Stimulated activated CD4-positive, alpha-beta T cell treated with anti-CD3 and anti-CD28 coated beads, TNF-alpha, amount 100 ng/mL, for 24 hours (primary cell): Measurements from ENCODE around the gene SEBOX.
A peak's percentile ranks its signal among the peaks of the same experiment; 100 is the strongest.

Experiments used
- DNase-seq, 3 experiments: peaks; one replicate each; pipeline ENCODE4 v3.0.0-alpha.2; 2020; ENCODE audit warnings: low read depth in 3 of 3

Gene SEBOX

GRCh38 chr17:28364665-28365363, at the start of gene SEBOX:
Gene SEBOX, minus strand, starts transcription at chr17:28365199. Its CDS starts 48 bp downstream, at chr17:28365151.
- DNase-seq: no peak

GRCh38 chr17:28413804-28414203, 48.8 kb upstream of the SEBOX start:
- DNase-seq: no peak

GRCh38 chr17:28412099-28412498, 47.1 kb upstream of the SEBOX start:
- no peak for DNase-seq

GRCh38 chr17:28407974-28408306, 42.9 kb upstream of the SEBOX start:
- DNase-seq: no peak

- no peak for DNase-seq
Measured at GRCh38 chr17:28407130-28407973, 42.4 kb upstream of the SEBOX start.

GRCh38 chr17:28406473-28406814, 41.4 kb upstream of the SEBOX start:
- no peak for DNase-seq

- peak; percentile 26 to 72 (median 43) for DNase-seq
Measured at GRCh38 chr17:28405632-28406472, 40.9 kb upstream of the SEBOX start, which contains the start of gene SLC46A1. Gene SLC46A1, minus strand, starts transcription at chr17:28406212. Its CDS starts 98 bp downstream, at chr17:28406114.

GRCh38 chr17:28404812-28405570, 40.0 kb upstream of the SEBOX start:
- DNase-seq: no peak

- no peak for DNase-seq
Measured at GRCh38 chr17:28404461-28404811, 39.4 kb upstream of the SEBOX start.

GRCh38 chr17:28404007-28404406, 39.0 kb upstream of the SEBOX start:
- no peak for DNase-seq

GRCh38 chr17:28402844-28403243, 37.8 kb upstream of the SEBOX start:
- no peak for DNase-seq

GRCh38 chr17:28402224-28402630, 37.2 kb upstream of the SEBOX start:
- no peak for DNase-seq

- no peak for DNase-seq
Measured at GRCh38 chr17:28399808-28400207, 34.8 kb upstream of the SEBOX start.

GRCh38 chr17:28398280-28398981, 33.4 kb upstream of the SEBOX start:
- no peak for DNase-seq

GRCh38 chr17:28397687-28398279, 32.8 kb upstream of the SEBOX start:
- no peak for DNase-seq

GRCh38 chr17:28397275-28397674, 32.3 kb upstream of the SEBOX start:
- DNase-seq: no peak

- no peak for DNase-seq
Measured at GRCh38 chr17:28396635-28397239, 31.7 kb upstream of the SEBOX start.

- no peak for DNase-seq
Measured at GRCh38 chr17:28395968-28396367, 31.0 kb upstream of the SEBOX start.

GRCh38 chr17:28395426-28395825, 30.4 kb upstream of the SEBOX start:
- no peak for DNase-seq
